ENCODE data around the gene SMC5.

SMC5 gene

GRCh38 chr9:70403166-70403565, 144.4 kb downstream of the SMC5 start:
- in situ Hi-C loops (cut with MboI; ENCODE audit: low sequenced_read_pairs): loop anchor here (25.0 kb wide), 1 partner anchor 184 kb away; no protein-coding TSS in a partner anchor

- in situ Hi-C loops (cut with MboI; ENCODE audit: low sequenced_read_pairs): loop anchor here (25.0 kb wide), 1 partner anchor 184 kb away; no protein-coding TSS in a partner anchor
Measured at GRCh38 chr9:70403618-70404025, 144.8 kb downstream of the SMC5 start.

- in situ Hi-C loops (cut with MboI; ENCODE audit: low sequenced_read_pairs): loop anchor here (25.0 kb wide), 1 partner anchor 183 kb away; no protein-coding TSS in a partner anchor
Measured at GRCh38 chr9:70404261-70404660, 145.5 kb downstream of the SMC5 start.

All from HL-60/S4 treated with retinoic acid at 250 ng/mL for 4 days and 3 days (cell line).